HepG2 (cell line): ENCODE results near the gene GABRB1. TPM values are rescaled to one million over a fixed set of nuclear protein-coding genes. Genes with fewer than 3 reads are reported as not detected.
A peak's percentile ranks its signal among the peaks of the same experiment; 100 is the strongest.

Experiments
- GATA4 ChIP-seq: sonication (generic); IDR thresholded peaks from 2 replicates; pipeline ENCODE4 v1.6.1; 2016; ENCODE audit warnings: antibody characterized with exemption, low read depth, borderline replicate concordance
- HMGXB4 ChIP-seq, 2 experiments: sonication (generic) in 1 of 2; formaldehyde crosslinking in 1 of 2; IDR thresholded peaks; 2 replicates each; pipeline versions ENCODE4 v1.4.0 to v1.6.1; 2018 to 2020; ENCODE audit warnings: missing genetic modification reagents in 2 of 2, borderline replicate concordance in 1 of 2, low read depth in 1 of 2, mild to moderate bottlenecking in 1 of 2, missing biosample characterization in 1 of 2
- KLF11 ChIP-seq: IDR thresholded peaks from 2 replicates; pipeline ENCODE4 v1.6.1; 2016; ENCODE audit warnings: missing compliant biosample characterization
- KLF6 ChIP-seq: IDR thresholded peaks from 2 replicates; pipeline ENCODE4 v1.8.0; 2016; ENCODE audit warnings: missing biosample characterization, missing genetic modification reagents
- MIER2 ChIP-seq: IDR thresholded peaks from 2 replicates; pipeline ENCODE4 v1.6.1; 2016; ENCODE audit warnings: missing biosample characterization, missing genetic modification reagents
- NFE2 ChIP-seq: sonication (generic); formaldehyde crosslinking; IDR thresholded peaks from 2 replicates; pipeline ENCODE4 v1.4.0; 2020; ENCODE audit warnings: missing genetic modification reagents
- NFKBIZ ChIP-seq: IDR thresholded peaks from 2 replicates; pipeline ENCODE4 v1.6.1; 2018; ENCODE audit warnings: missing genetic modification reagents, missing compliant biosample characterization
- PHF21A ChIP-seq: sonication (generic); formaldehyde crosslinking; IDR thresholded peaks from 2 replicates; pipeline ENCODE4 v1.5.0; 2020; ENCODE audit warnings: mild to moderate bottlenecking, missing genetic modification reagents
- PRPF4 ChIP-seq: fragments of 200-400 bp; formaldehyde crosslinking; IDR thresholded peaks from 2 replicates; pipeline ENCODE4 v1.6.1; 2016; ENCODE audit warnings: low read length, low read depth; ENCODE audit not compliant: poor library complexity, severe bottlenecking
- RAD21 ChIP-seq: fragments of 450-650 bp; formaldehyde crosslinking; IDR thresholded peaks from 2 replicates; pipeline ENCODE4 v1.5.0; 2020; ENCODE audit warnings: mild to moderate bottlenecking
- RCOR2 ChIP-seq: IDR thresholded peaks from 2 replicates; pipeline ENCODE4 v1.6.1; 2016; ENCODE audit warnings: missing biosample characterization, missing genetic modification reagents
- REPIN1 ChIP-seq: sonication (generic); formaldehyde crosslinking; IDR thresholded peaks from 2 replicates; pipeline ENCODE4 v1.8.0; 2022; ENCODE audit warnings: missing genetic modification reagents, low read depth, mild to moderate bottlenecking, borderline replicate concordance
- RNF2 ChIP-seq: fragments of 450-650 bp; conservative IDR thresholded peaks from 2 replicates; pipeline ENCODE4 v1.6.1; 2016; ENCODE audit warnings: low read depth
- RORA ChIP-seq: sonication (generic); formaldehyde crosslinking; IDR thresholded peaks from 2 replicates; pipeline ENCODE4 v1.5.0; 2020; ENCODE audit warnings: mild to moderate bottlenecking, missing genetic modification reagents, moderate library complexity
- WIZ ChIP-seq: sonication (generic); formaldehyde crosslinking; IDR thresholded peaks from 2 replicates; pipeline ENCODE4 v1.5.1; 2020; ENCODE audit warnings: mild to moderate bottlenecking, missing genetic modification reagents
- ZGPAT ChIP-seq: IDR thresholded peaks from 2 replicates; pipeline ENCODE4 v1.6.1; 2016; ENCODE audit warnings: mild to moderate bottlenecking
- ZNF503 ChIP-seq: sonication (generic); formaldehyde crosslinking; IDR thresholded peaks from 2 replicates; pipeline ENCODE4 v1.4.0; 2020; ENCODE audit warnings: missing genetic modification reagents
- ZNF556 ChIP-seq: sonication (generic); formaldehyde crosslinking; IDR thresholded peaks from 2 replicates; pipeline ENCODE4 v1.4.0; 2020; ENCODE audit warnings: mild to moderate bottlenecking, missing genetic modification reagents, borderline replicate concordance
- ZNF562 ChIP-seq: sonication (generic); formaldehyde crosslinking; IDR thresholded peaks from 2 replicates; pipeline ENCODE4 v1.8.0; 2022; ENCODE audit warnings: missing genetic modification reagents, borderline replicate concordance
- ZNF670 ChIP-seq: sonication (generic); formaldehyde crosslinking; IDR thresholded peaks from 2 replicates; pipeline ENCODE4 v1.8.0; 2022; ENCODE audit warnings: mild to moderate bottlenecking, missing genetic modification reagents, borderline replicate concordance
- ZNF703 ChIP-seq: sonication (generic); formaldehyde crosslinking; IDR thresholded peaks from 2 replicates; pipeline ENCODE4 v1.5.1; 2020; ENCODE audit warnings: missing genetic modification reagents, mild to moderate bottlenecking, moderate library complexity, borderline replicate concordance
- ZSCAN25 ChIP-seq: sonication (generic); formaldehyde crosslinking; IDR thresholded peaks from 2 replicates; pipeline ENCODE4 v1.8.0; 2022; ENCODE audit warnings: mild to moderate bottlenecking, missing genetic modification reagents
- polyA plus RNA-seq, 8 experiments: library from polyadenylated mRNA; depleted of rRNA in 3 of 8; stranded (reverse) in 7 of 8; unstranded in 1 of 8; fragments of >200 nt; fragmentation: Illumina TruSeq in 4 of 8; extraction: Trizol in 4 of 8; gene quantifications; 2 replicates each; pipeline versions ENCODE4 v1.2.1 to v1.2.3, GENCODE V29; 2011 to 2016; ENCODE audit warnings: low read depth in 4 of 8, missing spikeins in 1 of 8, mixed read lengths in 1 of 8; ENCODE audit not compliant: insufficient read depth in 1 of 8
- total RNA-seq, 5 experiments: library from RNA; depleted of rRNA; stranded (reverse); fragments of >200 nt; fragmentation: Illumina TruSeq; extraction: Trizol; gene quantifications; 2 replicates each; pipeline ENCODE4 v1.2.3, GENCODE V29; 2016; ENCODE audit warnings: low read depth in 1 of 5
- TF ChIP-seq, protein P1 (sequence below): IDR thresholded peaks from 2 replicates; pipeline ENCODE4 v1.6.1; 2016
- TF ChIP-seq, protein P2 (sequence below): sonication (generic); formaldehyde crosslinking; IDR thresholded peaks from 2 replicates; pipeline ENCODE4 v1.8.0; 2022; ENCODE audit warnings: missing genetic modification reagents, mild to moderate bottlenecking, inconsistent platforms, borderline replicate concordance

The GABRB1 gene
- total and polyA plus RNA-seq, 2 of the 13 experiments (the other 11 are each of a cell fraction or from before 2014, with no cell fraction given) = not detected

DNA sequence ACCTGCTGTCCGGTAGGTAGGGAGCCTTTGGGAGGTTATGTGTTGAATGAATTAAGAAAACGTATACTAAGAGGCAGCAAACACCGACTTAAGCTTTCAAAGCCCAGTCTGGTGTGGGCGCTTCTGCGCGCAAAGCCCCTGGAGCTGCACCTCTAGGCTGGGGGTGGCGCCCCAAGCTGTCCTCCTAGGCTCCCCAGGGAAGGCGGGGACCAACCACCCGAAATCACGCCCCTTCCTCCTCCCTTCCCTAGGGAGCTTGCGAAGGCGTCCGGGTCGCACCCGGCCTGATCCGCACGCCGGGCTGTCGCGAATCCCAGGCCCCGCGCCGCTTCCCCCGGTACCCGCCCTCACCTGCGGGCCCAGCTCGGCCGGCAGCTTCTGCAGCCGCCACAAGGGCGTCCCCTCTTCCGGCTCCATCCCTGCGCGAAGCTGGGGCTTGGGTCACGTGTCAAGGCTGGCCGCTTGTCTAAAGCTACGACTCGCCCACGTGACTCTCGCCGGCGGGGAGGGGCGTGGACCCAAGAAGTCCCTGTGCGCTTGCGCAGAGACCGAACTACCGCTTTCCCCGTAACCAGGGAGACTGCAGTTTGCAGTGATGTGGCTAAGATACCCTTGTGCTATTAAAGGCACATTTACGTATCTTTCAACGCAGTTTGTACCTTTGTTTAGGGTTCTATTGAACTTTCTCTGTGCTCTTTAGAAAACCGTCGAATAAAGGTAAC is 432.0 kb downstream of the GABRB1 start, which contains the start of gene COMMD8 (continued):
- TF ChIP-seq ZGPAT (CRISPR knock-in tag) (peak; percentile 83; the same call in 1 of the 2 replicates), KLF11 (0 out of 2 replicates have a peak, but pooled peaks have one; percentile 13), ZNF556 (CRISPR knock-in tag) (no peak; the same call in 1 of the 2 replicates), NFKBIZ (CRISPR knock-in tag) (no peak), PHF21A (CRISPR knock-in tag) (no peak), RAD21 (CRISPR knock-in tag) (no peak; the same call in 1 of the 2 replicates), ZNF562 (CRISPR knock-in tag) (no peak), KLF6 (CRISPR knock-in tag) (peak; percentile 65; the same call in 1 of the 2 replicates), RCOR2 (CRISPR knock-in tag) (no peak), ZNF503 (CRISPR knock-in tag) (no peak), ZSCAN25 (CRISPR knock-in tag) (peak; percentile 81), ZNF703 (CRISPR knock-in tag) (no peak), MIER2 (CRISPR knock-in tag) (no peak), PRPF4 (no peak), RNF2 (peak; percentile 82), NFE2 (CRISPR knock-in tag) (no peak), RORA (CRISPR knock-in tag) (no peak), ZNF670 (no peak), REPIN1 (CRISPR knock-in tag) (peak; percentile 95), HMGXB4 (CRISPR knock-in tag; IDR thresholded peaks at IDR 0.05; ENCODE audit: borderline replicate concordance in 1 of 2, low read depth in 1 of 2) (peak; percentile 81 to 83; a peak in 3 of 4 replicates), WIZ (CRISPR knock-in tag) (0 out of 2 replicates have a peak, but pooled peaks have one; percentile 48), GATA4 (no peak)
- TF ChIP-seq, protein P1, sequence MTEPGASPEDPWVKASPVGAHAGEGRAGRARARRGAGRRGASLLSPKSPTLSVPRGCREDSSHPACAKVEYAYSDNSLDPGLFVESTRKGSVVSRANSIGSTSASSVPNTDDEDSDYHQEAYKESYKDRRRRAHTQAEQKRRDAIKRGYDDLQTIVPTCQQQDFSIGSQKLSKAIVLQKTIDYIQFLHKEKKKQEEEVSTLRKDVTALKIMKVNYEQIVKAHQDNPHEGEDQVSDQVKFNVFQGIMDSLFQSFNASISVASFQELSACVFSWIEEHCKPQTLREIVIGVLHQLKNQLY (CRISPR knock-in tag) = peak; percentile 57
- TF ChIP-seq, protein P2, sequence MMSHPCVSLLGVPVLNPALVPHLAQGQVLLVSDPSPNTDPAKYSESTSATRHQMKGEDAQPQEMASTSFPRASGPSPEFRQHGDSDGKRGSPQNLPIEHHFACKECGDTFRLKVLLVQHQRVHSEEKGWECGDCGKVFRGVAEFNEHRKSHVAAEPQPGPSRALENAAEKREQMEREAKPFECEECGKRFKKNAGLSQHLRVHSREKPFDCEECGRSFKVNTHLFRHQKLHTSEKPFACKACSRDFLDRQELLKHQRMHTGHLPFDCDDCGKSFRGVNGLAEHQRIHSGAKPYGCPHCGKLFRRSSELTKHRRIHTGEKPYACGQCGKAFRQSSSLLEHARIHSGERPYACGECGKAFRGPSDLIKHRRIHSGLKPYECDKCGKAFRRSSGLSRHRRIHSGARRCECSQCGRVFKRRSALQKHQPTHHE = peak; percentile 70; the same call in 1 of the 2 replicates
